NCI-H1092 treated with DMSO at 0.1 percent for 48 hours (cell line): ENCODE results near the gene CFAP97D2.
"Not testable (repeated sequence)": the region's sequence is repeated elsewhere in the genome, so short reads cannot be mapped to it uniquely, and the experiment has no call there.

Experiments
- DNase-seq: peaks from one replicate; lab custom pipeline; 2025; lab: John Stamatoyannopoulos, UW

The CFAP97D2 gene

DNA sequence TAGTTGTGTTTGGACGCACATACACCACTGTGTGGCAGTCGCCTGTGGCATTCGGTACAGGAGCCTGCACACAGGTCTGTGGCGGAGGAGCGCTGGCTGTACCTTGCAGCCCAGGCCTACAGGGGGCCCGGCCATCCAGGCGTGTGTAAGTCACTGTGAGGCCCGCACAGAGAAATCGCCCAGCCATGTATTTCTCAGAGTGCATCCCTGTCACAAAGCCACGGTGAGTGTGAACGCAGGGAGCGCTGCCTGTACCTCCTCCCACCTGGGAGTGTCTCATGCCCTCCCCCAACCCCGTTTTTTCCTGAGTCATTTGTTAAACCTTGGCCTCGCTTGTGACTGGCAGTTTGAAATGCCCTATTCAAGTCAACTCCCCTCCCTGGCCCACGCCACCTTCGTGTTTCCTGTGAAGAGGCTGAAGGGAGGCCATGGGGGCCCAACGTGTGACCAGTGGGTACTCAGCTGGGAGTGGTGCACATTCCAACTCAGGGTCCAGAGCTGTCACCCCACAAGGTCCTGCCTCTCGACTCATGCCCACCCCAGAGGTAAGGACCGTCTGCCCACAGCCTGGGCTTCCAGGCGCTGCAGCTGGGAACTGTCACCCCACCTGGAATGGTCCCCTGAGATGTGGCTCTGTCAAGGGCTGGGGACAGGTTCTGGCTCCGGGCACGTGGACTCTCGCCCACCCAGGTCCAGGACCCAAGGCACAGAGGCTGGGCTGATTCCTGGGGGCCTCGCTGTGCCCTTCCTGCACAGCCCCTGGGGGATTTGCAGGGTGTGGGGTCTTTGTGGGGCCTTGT lies 35.1 kb upstream of the CFAP97D2 start:
- DNase-seq, result no peak

DNA sequence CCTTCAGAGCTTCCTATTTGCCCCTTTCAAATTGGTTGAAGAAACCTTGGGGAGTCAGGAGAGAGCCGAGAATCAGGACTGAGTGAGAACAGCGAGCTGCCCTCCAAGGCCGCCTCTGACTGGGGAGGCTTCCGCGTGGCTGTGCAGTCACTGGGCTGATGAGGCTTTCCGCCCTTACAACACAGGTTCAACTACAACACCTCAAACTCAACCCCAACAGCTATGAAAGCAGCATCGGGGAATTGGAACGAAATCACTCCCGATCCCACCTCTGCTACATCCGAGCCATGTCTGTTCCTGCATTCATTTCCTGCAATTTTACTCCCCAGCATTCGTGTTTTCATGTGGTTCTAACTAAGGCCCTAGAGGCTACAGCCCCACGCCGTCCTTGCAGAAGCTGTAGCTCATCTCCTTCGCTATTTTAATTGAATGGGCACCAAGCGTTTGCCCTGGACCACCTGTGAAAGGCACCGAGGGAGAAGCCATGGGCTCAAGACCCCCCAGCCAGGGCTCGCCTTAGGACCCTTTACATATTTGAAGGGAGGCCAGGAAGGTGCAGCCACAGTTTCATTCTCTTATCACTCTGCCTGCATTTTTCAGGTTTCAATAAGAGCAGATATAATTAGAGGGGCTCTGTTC lies 34.3 kb upstream of the CFAP97D2 start:
- DNase-seq, result no peak

DNA sequence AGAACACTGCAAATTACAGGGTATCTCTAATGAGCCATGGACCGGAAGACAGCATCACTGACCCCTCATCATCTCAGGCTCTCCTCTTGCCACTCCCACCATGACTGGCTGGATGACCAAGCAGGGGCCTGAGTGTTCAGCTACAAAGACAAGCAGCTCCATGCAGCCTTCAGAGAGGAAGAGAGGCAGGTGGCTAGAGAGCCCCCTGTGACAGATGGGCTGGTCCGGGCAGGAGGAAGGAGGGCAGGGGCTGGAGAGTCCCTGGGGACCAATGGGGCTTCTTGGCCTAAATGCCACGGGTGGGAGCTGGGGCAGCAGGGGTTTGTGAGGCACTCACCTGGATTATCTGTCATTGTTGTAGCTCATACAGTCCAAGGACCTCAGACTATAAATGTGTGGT lies 33.8 kb upstream of the CFAP97D2 start:
- peak; percentile 18 for DNase-seq

DNA sequence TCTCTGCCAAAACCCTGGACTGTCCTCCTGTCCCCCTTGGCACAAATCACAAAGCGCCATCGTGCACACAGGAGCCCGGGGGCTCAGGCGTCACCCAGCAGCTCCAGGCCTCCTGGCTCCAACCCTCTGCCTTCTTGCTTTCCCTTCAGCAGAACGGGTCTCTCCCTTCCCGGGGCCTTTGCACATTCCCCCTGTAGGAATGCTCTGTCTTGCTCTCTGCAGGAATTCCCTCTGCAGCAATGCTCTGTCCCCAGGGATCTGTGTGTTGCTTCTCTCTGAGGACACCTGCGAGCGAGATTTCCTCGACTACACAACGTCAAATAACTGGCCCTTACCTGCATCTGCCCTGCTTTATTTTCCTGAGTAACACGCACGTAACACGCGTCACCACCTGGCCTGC lies 33.3 kb upstream of the CFAP97D2 start:
- no peak for DNase-seq

DNA sequence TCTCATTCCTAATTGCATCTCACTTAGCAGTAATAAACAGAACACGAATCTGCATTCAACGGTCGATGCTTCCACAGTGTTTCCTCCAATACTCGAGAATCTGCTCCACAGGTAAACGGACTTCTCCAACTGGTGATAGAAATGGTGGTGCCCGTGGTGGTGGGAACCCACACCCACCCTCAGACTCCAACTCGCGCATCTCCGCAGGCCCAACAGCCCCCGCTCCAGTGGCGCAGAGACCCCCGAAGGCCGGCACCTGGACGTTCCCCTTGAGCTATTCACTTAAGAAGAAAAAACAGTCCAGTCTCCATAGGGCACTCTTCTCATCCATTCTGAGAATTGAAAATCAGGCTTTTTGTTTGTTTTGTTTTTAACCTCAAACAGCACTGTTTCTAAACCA lies 32.9 kb upstream of the CFAP97D2 start:
- no peak for DNase-seq

DNA sequence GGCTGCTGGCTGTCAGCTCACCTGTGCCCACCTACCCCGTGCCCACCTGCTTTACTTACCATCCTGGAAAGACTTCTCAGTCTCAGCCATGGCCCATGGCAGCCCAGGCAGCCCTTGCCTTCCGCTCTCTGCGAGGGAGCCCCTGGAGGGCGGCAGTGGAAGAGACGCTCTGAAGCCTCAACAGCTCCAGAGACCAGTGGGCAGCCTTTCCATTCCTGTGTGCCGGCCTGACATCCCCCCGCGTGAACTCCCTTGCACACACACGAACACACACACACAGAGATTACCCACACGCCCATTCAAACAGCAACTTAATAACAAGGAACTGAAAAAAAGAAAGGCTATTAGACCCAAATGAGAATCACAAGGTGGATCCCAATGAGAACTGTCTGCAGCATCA lies 32.4 kb upstream of the CFAP97D2 start:
- DNase-seq, result no peak

DNA sequence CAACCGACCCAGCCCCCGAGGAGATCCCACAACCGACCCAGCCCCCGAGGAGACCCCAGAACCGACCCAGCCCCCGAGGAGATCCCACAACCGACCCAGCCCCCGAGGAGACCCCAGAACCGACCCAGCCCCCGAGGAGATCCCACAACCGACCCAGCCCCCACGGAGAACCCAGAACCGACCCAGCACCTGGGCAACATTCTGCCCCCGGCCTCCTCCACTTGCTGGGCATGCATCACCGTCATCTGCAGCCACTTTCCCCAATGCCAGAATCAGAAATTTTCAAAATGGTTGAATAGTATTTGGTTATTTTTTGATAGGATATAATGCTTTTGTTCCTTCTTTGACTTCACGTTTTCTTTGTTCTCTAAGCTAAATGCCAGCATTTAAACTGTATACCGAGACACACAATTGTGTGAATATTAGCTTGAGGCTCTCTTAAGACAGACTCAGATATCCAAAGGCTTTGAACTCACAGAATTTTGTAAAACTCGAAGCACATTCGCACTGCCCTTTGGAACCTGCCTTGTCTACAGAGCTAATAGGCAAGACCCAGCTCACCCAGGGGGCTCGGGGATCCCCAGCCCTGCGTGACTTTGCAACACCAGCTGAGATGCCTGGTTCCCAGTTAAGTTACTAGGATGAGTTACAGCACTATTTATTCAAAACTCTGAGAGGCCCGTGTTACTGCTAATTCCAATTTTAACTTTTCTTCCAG lies 31.1 kb upstream of the CFAP97D2 start:
- DNase-seq, result no peak

DNA sequence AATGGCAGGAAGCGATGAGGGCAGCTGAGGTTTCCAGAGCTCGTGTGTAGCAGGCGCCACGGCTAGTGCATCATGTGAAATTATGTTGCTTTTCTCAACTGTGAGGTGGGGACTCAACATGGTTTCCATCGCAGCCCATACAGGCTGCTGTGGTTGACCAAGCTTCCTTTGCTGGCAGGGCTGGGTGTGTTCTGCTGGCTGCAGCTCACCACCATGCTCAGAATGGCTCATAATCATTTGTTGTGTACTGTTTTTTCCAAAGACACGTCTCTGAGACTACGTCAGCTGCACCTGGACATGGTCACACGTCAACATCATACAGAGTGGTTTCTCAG lies 30.6 kb upstream of the CFAP97D2 start:
- no peak for DNase-seq

DNA sequence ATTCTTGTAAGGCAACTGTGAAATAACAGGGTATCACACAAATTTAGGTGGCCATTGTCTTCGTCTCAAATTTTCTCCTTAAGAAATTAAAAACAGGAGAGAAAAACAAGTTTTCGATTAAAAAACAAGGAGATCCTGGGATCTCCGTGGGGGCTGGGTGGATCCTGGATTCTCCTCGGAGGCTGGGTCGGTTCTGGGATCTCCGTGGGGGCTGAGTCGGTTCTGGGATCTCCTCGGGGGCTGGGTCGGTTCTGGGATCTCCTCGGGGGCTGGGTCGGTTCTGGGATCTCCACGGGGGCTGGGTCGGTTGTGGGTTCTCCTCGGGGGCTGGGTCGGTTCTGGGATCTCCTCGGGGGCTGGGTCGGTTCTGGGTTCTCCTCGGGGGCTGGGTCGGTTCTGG lies 30.2 kb upstream of the CFAP97D2 start:
- not testable (repeated sequence) for DNase-seq

DNA sequence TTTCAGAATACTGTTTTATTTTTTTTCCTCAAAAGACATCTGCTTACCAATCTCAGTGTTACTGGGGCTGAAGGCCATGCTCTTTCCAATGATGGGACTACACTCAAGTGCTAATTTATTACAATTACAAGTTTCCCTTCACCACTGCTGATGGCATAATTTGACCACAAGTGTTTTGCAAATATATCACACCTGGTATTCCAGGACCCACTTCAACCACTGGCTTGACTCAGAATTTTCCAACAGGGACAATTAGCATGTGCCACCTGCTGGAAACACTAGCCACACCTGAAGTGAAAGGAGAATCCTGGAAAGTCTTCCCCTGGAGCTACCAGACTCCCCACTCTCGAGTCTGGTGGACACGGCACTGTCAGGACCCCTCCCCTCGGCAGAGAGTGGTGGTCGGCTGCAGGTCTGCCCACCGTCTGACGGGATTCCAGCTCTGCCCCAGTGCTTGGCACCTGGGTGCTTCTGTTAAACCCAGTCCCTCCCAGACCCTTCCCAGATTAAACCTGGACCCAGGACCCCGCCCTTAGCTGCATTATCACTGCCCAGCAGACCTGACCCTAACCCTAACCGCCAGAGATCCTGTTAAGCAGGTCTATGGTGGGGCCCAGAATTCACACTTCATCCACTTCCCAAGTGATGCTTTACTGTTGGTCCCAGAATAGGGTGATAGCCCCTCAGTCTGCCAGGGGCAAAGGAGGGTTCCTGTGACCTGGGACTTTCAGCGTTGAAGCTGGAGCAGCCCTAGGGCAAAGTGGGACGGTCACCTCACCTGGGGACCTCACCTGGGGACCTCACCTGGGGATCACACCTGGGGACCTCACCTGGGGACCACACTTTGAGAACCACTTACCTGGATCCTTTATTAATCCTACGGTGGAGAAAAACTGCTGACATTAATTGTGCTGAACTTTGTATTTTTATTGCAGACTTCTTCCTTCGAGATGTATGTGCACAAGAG lies 29.0 kb upstream of the CFAP97D2 start:
- DNase-seq, result peak; percentile 81

DNA sequence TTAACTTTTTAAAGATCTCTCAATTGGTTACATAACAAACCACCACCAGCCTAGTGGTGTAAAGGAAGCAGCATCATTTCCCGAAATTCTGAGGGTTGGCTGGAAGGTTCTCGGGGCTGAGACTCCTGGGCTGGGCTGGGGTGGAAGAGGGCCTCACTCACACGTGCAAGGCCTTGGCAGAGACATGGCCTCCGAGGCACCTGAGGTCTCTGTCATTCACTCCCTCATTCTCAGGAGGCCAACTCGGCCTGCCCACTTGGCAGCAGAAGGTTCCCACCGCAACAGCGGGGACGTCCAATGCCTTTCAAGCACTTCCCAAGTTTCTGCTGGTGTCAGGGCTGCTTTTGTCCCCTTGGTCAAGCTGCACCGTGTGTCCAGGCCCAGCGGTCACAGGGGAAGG lies 28.0 kb upstream of the CFAP97D2 start:
- no peak for DNase-seq

DNA sequence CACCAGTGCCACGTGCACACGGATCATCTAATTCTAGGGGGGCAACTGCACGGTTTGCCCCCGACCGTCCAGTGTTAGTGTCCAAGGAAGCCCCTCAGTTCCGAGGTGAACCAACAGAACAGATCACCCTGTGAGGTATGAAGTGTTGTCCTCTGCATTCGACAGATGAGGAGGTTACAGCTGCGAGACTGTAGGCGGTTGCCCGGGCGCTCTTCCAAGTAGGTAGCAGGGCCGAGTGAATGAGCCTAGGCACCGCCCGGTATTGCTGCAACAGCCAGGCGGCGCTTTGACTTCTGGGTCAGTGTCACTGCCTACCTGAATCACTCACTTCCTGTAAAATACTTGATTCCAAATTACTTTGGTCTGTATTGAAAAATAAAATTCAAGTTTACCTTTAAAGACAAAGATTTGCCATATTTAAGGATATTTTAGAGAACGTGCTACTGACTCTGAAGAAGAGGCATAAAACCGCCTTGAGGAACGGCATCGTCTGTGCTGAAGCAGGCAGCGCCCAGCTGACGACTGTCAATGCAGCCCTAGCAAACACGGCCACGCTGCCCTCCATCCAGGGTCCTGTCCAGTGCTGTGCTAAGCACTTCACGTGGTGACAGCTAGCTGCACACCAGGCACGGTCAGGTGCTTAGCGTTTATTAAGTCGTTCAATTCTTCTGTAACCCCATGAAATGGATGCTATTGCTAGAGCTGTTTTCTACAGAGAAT lies 27.3 kb upstream of the CFAP97D2 start:
- peak; percentile 63 for DNase-seq

DNA sequence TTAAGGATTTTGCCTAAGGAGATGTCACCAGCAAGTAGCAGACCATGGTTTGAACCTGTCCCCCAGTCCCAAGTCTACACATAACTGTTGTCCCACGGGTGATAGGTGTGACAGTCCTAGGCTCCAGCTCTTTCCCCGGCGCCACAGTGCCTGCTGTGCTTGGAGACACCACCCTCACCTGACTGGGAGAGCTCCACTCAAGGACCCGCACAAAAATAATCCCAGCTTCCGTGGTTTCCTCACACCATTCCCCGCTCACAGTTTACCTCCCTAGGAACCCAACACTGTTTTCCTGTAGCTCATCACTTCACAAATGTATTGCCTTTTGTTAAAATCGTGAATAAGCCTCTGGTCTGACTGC lies 26.8 kb upstream of the CFAP97D2 start:
- DNase-seq, result no peak

DNA sequence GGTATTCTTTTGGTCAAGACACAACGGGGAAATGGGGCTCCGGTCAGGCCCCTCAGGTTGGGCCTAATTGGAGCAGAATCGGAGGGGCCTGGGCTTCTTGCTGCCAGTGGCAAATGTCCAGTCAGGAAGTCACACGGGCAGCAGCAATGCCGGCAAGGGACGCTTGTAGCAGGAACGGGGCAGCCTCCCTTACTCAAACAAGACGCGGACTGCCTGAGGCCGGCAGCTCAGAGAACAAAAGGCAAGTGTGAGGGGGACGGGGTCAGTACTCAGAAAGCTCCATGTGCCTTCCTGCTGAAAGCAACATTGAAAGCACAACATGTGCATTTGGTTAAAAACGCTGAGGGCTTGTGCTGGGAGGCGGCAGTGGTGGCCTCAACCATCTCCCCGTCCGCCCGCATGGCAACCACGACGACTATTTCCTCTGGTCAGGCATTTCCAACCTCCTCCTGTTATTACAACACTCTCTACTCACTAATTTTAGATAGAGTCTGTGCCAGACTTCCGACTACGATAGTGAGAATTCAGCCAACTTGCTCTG lies 26.2 kb upstream of the CFAP97D2 start:
- DNase-seq, result no peak

DNA sequence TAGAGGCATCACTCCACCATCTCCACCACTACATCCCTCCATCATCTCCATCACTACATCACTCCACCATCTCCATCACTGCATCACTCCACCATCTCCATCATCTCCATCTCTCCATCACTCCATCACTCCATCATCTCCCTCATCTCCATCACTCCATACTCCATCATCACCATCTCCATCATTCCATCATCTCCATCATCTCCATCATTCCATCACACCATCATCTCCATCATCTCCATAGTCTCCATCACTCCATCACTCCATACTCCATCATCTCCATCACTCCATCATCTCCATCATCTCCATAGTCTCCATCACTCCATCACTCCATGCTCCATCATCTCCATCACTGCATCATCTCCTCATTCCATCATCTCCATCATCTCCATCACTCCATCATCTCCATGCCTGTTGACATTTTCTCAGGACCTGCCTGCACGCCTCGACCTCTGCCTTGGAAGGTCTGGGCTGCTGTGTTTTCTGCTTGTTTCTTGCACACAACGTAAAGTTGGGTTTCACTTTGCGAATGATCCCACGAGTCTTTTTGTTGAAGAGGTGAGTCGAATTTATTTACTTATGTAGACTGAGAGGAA lies 25.5 kb upstream of the CFAP97D2 start:
- DNase-seq, result no peak

DNA sequence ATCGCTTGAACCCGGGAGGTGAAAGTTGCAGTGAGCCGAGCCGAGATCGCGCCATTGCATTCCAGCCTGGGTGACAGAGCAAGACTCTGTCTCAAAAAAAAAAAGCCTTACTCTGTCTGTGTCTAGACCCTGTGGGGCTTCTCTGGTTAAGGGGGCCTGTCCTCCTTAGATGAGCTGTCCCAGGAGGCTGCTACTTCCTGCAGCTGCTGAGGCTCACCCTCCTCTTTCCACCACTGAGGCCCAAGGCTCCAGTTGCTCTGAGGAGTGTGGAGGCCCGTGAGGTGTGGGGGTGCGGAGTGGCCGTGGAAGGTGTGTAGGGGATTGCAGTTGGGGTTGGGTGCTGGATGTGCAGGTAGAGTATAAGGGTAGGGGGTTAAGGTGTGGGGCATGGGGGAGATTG lies 24.6 kb upstream of the CFAP97D2 start:
- no peak for DNase-seq

DNA sequence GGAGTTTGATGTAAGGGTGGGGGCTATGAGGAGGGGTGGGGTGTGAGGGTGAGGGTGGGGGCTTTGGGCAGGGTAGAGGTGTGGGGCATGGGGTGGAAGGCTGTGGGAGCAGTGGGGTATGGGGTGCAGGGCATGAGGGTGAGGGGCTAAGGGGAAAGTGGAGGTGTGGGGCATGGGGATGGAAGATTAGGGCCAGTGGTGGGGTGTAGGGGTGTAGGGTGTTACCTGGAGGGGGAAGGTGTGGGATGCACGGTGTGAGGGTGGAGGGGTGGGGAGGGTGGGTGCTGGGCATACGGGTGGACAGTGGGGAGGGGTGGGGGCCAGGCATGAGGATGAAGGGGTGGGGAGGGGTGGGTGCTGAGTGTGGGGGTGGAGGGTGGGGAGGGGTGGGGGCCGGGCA lies 23.7 kb upstream of the CFAP97D2 start:
- no peak for DNase-seq

DNA sequence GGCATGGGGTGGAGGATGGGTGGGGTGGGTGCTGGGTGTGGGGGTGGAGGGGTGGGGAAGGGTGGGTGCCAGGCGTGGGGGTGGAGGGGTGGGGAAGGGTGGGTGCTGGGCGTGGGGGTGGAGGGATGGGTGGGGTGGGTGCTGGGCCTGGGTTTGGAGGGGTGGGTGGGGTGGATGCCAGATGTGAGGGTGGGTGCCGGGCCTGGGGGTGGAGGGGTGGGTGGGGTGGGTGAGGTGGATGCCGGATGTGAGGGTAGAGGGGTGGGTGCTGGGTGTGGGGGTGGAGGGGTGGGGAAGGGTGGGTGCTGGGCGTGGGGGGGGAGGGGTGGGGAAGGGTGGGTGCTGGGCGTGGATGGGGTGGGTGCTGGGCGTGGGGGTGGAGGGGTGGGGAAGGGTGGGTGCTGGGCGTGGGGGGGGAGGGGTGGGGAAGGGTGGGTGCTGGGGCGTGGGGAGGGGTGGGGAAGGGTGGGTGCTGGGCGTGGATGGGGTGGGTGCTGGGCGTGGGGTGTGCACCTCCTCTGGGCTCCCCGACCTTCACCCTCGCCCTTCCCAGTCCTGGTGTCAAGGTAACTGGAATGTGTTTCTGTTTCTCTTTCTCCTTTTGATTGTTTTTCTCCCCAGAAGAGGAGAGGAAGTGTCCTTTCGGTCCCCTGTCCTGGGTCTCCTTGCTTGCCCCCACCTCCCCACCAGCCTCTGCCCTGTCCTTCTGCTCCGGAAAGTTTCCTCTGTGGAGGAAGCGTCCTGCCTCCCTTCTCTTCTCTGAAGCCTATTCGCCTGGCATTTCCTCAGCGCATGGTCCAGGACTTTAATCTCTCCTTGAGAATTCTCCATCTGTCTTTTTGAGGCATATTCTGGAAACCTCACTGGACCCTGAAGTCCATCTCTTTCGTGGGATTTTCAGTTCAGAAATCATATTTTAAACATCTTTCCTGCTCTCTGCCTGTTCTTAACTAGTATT lies 22.9 kb upstream of the CFAP97D2 start:
- no peak for DNase-seq

DNA sequence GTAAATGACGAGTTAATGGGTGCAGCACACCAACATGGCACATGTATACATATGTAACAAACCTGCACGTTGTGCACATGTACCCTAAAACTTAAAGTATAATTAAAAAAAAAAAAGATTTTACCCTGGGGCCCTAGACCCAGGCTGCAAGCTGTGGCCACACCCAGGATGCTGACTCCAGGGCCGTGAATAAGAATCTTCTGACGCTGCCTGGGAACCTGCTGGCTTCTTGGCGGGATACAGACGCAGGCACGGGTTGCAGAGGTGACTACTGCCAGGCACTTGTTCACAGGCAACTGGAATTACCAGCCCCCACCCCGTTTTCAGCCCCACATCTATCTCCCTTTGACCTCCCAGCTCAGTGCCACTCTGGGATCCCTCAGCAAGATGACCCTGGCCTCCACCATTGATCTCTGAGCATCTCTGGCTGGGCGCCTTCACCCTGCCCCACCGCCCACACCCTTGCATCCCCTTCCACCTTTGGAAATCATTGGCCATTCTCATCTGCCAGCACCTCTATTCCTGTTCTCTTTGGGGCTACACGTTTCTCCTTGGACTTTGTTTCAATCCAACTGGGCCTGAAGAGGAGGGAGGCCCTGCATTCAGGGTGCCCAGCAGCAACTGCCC lies 21.1 kb upstream of the CFAP97D2 start:
- no peak for DNase-seq
